Testis (tissue), 3 donors: ENCODE results near the gene ATG12. TPM values are rescaled to one million over a fixed set of nuclear protein-coding genes. Genes with fewer than 3 reads are reported as not detected.
"Not testable (repeated sequence)": the region's sequence is repeated elsewhere in the genome, so short reads cannot be mapped to it uniquely, and the experiment has no call there.

Source experiments
- DNase-seq: peaks from one replicate; pipeline ENCODE4 v3.0.0-alpha.2; 2019
- H3K27ac ChIP-seq, 2 donors: fragments of 200-600 bp; sonication (generic); one replicate each; pipeline ENCODE4 v1.5.1; 2019
- H3K27me3 ChIP-seq: fragments of 200-600 bp; sonication (generic); one replicate; pipeline ENCODE4 v1.5.1; 2019
- H3K36me3 ChIP-seq: fragments of 200-600 bp; sonication (generic); one replicate; pipeline ENCODE4 v1.5.1; 2017; ENCODE audit warnings: low read depth; ENCODE audit errors: missing control alignments
- H3K4me1 ChIP-seq: fragments of 200-600 bp; sonication (generic); one replicate; pipeline ENCODE4 v1.5.1; 2019
- H3K4me3 ChIP-seq, 2 donors: fragments of 200-600 bp; sonication (generic); one replicate each; pipeline ENCODE4 v1.5.1; 2017 to 2019
- H3K9me3 ChIP-seq: fragments of 200-600 bp; sonication (generic); one replicate; pipeline ENCODE4 v1.5.1; 2017
- POLR2A ChIP-seq: fragments of 450-650 bp; IDR thresholded peaks from one replicate; pipeline ENCODE4 v1.6.1; 2017; ENCODE audit warnings: antibody characterized with exemption, mild to moderate bottlenecking, moderate library complexity
- WGBS, 2 donors: methylation state at CpG; one replicate each; pipeline ENCODE4 v1.1.5; 2018; 5-methylcytosine and 5-hydroxymethylcytosine counted together
- intact Hi-C: fragments of 100-400 bp; cut with DNase I; formaldehyde crosslinking; loops from one replicate; pipeline ENCODE4 v1.15.1; 2023; ENCODE audit warnings: low total_unique reads
- polyA plus RNA-seq: library from polyadenylated mRNA; stranded (reverse); fragments of 350-450 nt; fragmentation: Illumina TruSeq; extraction: RNeasy Lipid Tissue Mini Kit (QIAGEN cat#74804); gene quantifications from one replicate; pipeline ENCODE4 v1.2.3, GENCODE V29; 2014; ENCODE audit warnings: low read depth, low replicate concordance; ENCODE audit not compliant: insufficient read depth
- total RNA-seq, 2 donors: library from RNA; depleted of rRNA; stranded (reverse); fragments of >200 nt; gene quantifications; one replicate each; pipeline ENCODE4 v1.2.3, GENCODE V29; 2016
- TF ChIP-seq, protein P1 (sequence below), 3 experiments: fragments of 450-650 bp in 2 of 3; fragments of 200-600 bp in 1 of 3; sonication (generic) in 1 of 3; IDR thresholded peaks; one replicate each; pipeline ENCODE4 v1.5.1; 2016 to 2019; ENCODE audit warnings: antibody characterized with exemption in 3 of 3, mild to moderate bottlenecking in 2 of 3, moderate library complexity in 1 of 3

Gene ATG12
- total and polyA plus RNA-seq, 3 donors from 2014 or later, result 49.7 to 65.8 (median 50.5) TPM

- H3K27ac ChIP-seq, result no peak overlapping the region
- intact Hi-C loops, result no loop called here
- DNase-seq, result no peak
- no peaks in the 10 kb centered on the region for H3K9me3 ChIP-seq
- peaks cover 11% of the 10 kb centered on the region for H3K4me1 ChIP-seq
- no peaks in the 10 kb centered on the region for H3K27me3 ChIP-seq
- no peaks in the 10 kb centered on the region for H3K36me3 ChIP-seq
- no peak overlapping the region for H3K4me3 ChIP-seq
- TF ChIP-seq, protein P1, sequence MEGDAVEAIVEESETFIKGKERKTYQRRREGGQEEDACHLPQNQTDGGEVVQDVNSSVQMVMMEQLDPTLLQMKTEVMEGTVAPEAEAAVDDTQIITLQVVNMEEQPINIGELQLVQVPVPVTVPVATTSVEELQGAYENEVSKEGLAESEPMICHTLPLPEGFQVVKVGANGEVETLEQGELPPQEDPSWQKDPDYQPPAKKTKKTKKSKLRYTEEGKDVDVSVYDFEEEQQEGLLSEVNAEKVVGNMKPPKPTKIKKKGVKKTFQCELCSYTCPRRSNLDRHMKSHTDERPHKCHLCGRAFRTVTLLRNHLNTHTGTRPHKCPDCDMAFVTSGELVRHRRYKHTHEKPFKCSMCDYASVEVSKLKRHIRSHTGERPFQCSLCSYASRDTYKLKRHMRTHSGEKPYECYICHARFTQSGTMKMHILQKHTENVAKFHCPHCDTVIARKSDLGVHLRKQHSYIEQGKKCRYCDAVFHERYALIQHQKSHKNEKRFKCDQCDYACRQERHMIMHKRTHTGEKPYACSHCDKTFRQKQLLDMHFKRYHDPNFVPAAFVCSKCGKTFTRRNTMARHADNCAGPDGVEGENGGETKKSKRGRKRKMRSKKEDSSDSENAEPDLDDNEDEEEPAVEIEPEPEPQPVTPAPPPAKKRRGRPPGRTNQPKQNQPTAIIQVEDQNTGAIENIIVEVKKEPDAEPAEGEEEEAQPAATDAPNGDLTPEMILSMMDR (IDR thresholded peaks at IDR 0.05), result no peak
- no peak for TF ChIP-seq POLR2A
Observed at GRCh38 chr5:115810761-115811160, 30.6 kb downstream of the ATG12 start.

GRCh38 chr5:115809946-115810345 is 31.4 kb downstream of the ATG12 start:
- 70 to 71% methylated on average over 2 of the region's 2 CpGs for WGBS, 2 donors
- intact Hi-C loops, result no loop called here
- Histone ChIP-seq H3K36me3 (no peaks in the 10 kb centered on the region), H3K27ac (no peak overlapping the region), H3K27me3 (no peaks in the 10 kb centered on the region), H3K4me1 (peaks cover 6% of the 10 kb centered on the region), H3K4me3 (no peak overlapping the region), H3K9me3 (no peaks in the 10 kb centered on the region)
- DNase-seq, result no peak
- TF ChIP-seq, protein P1 (IDR thresholded peaks at IDR 0.05), result no peak
- no peak for TF ChIP-seq POLR2A

GRCh38 chr5:115808066-115808465 is 33.3 kb downstream of the ATG12 start:
- intact Hi-C loops, H3K27ac ChIP-seq, H3K4me3 ChIP-seq, H3K27me3 ChIP-seq, H3K9me3 ChIP-seq, DNase-seq, H3K4me1 ChIP-seq, H3K36me3 ChIP-seq: not testable (repeated sequence)
- 90 to 98% methylated on average over 2 of the region's 2 CpGs for WGBS, 2 donors

DNA sequence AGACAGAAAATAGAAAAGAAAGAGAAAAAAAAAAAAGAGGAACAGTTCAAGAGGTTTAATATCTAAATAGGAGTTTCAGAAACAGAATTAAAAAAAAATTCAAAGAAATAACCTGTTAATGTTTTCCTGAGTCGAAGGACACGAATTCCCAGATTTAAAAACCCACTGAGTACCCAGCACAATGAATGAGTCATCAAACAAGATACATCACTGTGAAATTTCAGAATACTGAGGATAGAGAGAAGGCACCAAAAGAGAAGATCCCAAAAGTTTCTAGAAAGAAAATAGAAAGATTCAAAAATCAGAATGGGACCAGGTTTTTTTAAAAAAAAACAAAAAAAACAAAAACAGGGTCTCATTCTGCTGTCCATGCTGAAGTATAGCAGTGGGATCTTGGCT is 33.7 kb downstream of the ATG12 start:
- no peak for DNase-seq

GRCh38 chr5:115806986-115807653 is 34.2 kb downstream of the ATG12 start:
- Histone ChIP-seq H3K27me3 (no peaks in the 10 kb centered on the region), H3K4me3 (no peak overlapping the region), H3K27ac (no peak overlapping the region), H3K4me1 (no peaks in the 10 kb centered on the region), H3K36me3 (no peaks in the 10 kb centered on the region), H3K9me3 (no peaks in the 10 kb centered on the region)
- intact Hi-C loops, result no loop called here
- DNase-seq, result no peak
- no peak for TF ChIP-seq POLR2A
- TF ChIP-seq, protein P1 (IDR thresholded peaks at IDR 0.05), result no peak
- WGBS, 2 donors, result 72 to 75% methylated on average over 2 of the region's 2 CpGs

More for the DNA sequence above, 33.7 kb downstream of the ATG12 start:
- Histone ChIP-seq H3K36me3 (no peaks in the 10 kb centered on the region), H3K4me1 (no peaks in the 10 kb centered on the region), H3K9me3 (no peaks in the 10 kb centered on the region), H3K27me3 (no peaks in the 10 kb centered on the region), H3K27ac (no peak overlapping the region), H3K4me3 (no peak overlapping the region)
- TF ChIP-seq, protein P1 (IDR thresholded peaks at IDR 0.05), result no peak
- no peak for TF ChIP-seq POLR2A
- 78 to 85% methylated on average over 2 of the region's 2 CpGs for WGBS, 2 donors
- intact Hi-C loops, result no loop called here
